Daoy (cell line): ENCODE data around the gene GRIN2C. TPM values are rescaled to one million over a fixed set of nuclear protein-coding genes. Genes with fewer than 3 reads are reported as not detected.

Source experiments
- DNase-seq: peaks from one replicate; pipeline ENCODE4 v3.0.0-alpha.2; 2015; ENCODE audit warnings: low read depth
- total RNA-seq: library from RNA; depleted of rRNA; stranded (reverse); fragments of >200 nt; shearing (Covaris generic); gene quantifications from 2 replicates; pipeline ENCODE4 v1.2.3, GENCODE V29; 2014

Gene GRIN2C
- total RNA-seq, 1 experiment from 2014 or later = not detected

DNA sequence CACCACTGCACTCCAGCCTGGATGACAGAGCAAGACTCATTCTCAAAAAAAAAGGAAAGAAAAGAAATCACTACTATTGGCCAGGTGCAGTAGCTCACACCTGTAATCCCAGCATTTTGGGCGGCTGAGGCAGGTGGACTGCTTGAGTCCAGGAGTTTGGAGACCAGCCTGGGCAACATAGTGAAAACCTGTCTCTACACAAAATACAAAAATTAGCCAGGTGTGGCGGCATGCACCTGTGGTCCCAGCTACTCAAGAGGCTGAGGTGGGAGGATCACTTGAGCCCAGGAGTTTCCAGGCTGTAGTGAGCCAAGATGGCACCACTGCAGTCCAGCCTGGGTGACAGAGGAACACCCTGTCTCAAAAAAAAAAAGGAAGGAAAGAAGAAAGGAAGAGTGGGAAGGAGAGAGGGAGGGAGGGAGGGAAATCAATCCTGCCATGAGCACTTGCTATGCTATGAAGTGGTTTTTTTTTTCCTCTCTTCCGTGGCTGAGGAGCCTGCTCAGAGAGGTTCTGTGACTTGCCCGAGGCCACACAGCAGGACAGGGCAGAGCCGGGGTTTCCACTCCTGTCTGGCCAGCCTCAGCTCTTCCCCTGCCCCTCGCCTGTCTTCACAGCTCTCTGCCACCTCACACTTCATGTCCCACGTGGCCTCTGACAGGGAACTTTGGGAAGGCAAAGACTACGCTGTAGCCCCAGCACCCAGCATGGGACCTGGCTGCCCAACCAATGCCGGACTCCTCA, 10.9 kb downstream of the GRIN2C start:
- no peak for DNase-seq

DNA sequence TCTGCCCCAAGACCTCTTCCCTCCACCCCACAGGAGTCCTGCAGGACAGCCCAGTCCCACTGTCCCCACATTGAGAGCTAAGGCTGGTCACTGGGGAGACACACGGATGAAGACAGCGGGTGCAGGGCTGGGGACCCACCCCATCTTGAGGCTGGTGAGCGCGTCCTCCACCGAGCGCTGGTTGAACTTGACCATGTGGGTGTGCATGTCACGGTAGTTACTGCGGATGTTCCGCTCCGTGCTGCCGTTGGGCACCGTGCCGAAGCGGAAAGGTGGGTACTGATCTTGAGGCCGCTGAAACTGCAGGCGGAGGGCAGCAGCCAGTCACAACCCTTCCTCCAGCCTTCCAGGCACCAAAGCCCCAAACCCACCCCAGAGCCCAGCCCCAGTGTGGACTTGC, 13.1 kb downstream of the GRIN2C start:
- no peak for DNase-seq

DNA sequence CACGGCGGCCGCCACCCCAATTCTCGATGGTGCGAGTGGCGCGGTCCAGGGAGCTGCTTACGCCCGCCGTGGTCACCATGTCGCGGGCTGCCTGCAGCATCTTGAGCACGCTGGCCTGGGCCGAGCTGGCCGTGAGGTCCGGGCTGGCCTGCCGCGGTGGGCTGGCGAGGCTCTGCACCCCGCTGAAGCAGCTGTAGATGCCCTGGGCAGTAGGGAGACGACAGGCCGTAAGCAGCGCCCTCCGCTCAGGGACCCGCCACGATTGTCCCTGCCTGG, 16.4 kb downstream of the GRIN2C start:
- no peak for DNase-seq

DNA sequence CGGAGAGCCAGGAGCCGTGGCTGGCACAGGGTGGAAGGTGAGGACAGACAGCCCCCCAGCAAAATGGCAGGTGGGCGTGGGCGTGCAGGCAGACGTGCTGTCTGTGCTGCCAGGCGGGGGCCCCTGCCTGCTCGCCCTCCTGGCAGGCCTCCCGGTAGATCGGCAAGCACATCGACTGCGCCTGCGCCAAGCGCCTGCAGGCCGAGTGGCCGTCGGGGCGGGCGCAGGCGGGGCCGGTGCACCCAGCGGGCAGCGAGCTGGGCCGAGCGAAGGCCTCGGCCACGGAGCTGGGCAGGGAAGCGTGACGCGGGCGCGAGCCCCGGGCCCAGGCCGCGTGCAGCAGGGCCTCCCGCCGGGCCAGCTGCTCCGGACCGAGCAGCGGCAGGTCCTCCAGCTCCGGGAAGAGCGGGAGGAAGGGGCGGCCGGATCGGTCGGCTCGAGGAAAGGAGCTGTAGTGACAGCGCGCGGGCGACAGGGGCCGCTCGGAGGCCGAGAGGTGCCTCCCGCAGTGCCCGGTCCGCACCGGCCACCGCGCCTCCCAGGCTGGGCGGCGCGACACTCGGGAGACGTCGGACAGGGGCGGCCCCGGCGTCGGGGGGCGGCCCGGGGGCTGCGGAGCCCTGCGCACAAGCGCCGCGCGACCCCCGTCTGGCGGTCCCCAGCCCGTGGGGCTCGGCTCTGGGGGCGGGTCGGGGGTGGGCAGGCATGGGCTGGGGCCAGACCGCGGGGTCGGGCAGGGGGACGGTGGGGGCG, 16.9 kb downstream of the GRIN2C start:
- peak; percentile 75 for DNase-seq

DNA sequence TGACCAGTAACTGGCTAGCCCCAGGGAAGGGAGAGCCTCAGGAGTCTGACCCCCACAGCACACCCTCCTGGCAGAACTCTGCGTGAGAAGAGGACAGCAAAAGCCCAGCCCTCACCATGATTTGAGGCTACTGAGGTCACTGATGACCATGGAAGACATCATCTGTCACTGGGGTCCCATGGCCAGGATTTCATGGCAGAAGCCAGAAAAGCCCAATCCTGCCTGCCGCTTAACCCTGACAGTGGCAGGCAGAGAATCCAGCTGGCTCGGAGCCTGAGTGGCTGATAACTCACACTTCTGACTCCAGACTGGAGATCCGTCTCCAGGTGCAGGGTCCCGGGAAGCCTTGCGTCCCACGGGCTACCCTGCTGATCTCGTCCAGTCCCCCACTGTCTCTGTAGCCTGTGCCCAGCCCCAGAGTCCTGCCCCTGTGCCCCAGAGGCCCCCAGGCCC, 17.5 kb downstream of the GRIN2C start:
- no peak for DNase-seq

DNA sequence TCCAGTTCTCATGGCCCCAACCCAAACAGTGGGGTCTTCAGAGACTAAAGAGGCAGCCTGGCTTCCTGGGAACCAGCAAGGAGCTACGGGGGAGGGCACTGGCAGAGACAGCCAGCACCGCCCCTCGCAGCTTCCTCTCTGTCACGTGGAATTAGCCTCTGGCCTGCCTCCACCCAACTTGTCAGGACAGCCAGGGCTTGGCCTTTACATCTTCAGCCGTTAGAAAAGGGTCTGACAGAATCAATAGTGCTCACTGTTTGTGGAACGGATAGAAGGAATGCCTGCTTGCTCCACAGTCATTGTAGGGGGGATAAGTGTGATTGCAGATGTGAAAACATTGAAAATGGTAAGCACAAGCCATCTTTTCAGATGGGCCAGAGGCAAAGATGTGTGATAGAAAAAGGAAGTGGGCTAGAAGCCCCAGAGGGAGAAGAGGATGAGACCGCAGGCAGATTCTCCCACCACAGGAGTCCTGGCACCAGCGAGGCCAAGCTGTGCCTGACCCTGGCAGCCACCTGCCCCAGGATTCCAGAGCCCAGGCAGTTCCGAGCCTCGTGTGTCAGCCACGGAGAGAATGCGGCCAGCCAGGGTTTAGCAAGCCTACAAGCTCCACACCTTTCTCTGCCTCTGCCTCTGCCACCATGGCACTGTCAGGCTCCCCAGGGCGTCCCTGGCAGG, 18.6 kb downstream of the GRIN2C start:
- peak; percentile 41 for DNase-seq

DNA sequence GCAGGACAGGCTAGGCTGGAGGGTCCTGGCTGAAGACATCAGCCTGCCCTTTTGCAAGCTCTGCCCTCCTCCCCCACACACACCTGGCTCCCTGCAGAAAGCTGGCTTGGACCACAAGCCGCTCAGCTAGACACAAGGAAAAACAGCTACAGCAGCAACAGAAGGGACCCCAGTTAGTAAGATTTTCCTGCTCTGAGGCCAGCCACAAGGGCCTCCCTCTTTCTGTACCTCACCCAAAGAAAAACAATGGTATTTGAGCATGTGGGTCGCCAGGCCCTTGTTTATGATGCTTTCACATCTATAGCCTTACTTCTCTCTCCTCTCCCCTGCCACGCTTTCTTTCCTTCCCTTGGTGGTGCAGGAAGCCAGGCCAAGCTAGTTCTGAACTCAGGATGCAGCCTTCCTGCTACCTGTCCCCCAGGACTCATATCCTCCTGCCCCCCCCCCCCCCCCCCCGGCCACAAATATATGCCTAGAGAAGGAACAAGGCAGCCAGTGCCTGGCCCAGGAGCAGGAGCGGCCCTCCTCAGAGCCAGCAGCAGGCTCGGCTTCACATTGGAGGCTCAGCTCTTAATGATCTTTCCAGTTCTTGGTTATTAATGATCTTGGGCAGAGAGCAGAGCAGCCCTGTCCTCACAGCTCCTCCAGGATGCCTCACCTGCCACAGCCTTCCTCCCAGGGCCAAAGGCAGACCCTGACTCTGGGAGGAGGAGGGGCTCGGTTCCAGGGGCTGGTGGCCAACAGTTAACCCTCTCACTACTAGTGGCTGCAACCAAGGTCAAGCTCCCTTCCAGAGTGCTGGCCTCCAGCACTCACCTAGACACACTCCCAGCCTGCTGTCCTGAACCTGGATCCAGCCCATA, 19.5 kb downstream of the GRIN2C start:
- DNase-seq = no peak

DNA sequence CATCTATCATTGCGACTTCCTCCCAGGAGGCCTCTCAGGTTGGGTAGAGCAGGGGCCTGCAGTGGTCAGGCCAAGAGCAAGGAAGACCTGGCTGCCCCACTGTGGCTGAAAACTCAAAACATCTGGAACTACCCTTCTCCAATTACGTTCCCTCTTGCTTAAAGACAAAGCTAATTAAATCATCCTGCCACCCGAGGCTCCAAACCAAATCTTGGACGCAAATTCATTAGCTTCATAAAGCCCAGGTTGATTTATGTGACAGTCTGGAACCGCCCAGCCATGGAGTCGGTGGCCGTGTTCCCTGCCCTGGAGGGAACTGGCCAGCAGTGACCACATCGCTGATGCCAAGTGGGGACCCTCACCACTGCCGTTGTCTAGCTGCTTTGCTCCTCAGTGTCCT, 21.4 kb downstream of the GRIN2C start:
- no peak for DNase-seq

DNA sequence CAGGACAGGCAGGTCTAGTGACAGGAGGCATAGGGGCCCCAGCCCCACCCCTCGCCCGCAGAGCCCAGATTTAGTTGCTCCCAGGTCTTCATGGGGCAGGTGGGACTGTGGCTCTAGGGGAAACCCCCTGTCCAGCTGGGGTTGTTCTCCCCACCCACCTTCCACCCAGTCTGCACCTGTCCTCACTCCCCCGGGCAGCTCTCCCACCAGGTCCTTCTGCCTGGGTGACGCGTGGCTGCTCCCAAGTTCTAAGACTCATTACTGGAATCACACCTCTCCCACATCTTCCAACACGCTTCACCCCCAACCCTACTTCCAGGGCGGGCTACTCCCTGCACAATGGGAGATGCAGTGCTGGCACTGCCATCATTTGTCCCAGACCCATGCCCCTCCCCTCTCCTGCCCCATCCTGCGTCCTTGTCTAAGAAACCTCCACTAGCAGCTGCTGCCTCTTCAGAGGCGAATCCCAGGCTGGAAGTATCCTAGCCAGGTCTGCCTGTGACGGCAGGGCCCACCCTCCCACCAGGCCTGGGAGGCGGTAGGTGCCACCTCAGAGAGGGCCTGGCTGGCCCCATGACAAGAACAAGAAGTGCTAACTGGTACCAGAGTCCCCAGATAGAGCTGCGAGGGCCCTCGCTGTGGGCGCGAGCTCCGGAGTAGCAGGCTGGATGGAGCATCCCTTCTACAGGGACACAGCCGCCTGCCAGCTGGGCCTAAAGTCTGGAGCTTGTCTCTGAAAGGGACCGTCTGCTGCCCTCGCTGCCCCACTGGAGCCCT, 22.8 kb downstream of the GRIN2C start:
- no peak for DNase-seq

DNA sequence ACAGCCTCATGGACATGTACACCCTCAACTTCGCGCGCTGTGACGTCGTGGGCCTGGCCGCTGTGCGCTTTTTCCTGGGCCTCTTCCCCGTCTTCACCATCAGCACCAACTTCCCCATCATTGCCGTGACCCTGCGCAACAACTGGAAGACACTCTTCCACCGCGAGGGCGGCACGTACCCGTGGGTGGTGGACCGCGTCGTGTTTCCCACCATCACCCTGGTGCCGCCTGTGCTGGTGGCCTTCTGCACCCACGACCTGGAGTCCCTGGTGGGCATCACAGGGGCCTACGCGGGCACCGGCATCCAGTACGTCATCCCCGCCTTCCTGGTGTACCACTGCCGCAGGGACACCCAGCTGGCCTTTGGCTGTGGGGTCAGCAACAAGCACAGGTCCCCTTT, 23.5 kb downstream of the GRIN2C start:
- DNase-seq = no peak

DNA sequence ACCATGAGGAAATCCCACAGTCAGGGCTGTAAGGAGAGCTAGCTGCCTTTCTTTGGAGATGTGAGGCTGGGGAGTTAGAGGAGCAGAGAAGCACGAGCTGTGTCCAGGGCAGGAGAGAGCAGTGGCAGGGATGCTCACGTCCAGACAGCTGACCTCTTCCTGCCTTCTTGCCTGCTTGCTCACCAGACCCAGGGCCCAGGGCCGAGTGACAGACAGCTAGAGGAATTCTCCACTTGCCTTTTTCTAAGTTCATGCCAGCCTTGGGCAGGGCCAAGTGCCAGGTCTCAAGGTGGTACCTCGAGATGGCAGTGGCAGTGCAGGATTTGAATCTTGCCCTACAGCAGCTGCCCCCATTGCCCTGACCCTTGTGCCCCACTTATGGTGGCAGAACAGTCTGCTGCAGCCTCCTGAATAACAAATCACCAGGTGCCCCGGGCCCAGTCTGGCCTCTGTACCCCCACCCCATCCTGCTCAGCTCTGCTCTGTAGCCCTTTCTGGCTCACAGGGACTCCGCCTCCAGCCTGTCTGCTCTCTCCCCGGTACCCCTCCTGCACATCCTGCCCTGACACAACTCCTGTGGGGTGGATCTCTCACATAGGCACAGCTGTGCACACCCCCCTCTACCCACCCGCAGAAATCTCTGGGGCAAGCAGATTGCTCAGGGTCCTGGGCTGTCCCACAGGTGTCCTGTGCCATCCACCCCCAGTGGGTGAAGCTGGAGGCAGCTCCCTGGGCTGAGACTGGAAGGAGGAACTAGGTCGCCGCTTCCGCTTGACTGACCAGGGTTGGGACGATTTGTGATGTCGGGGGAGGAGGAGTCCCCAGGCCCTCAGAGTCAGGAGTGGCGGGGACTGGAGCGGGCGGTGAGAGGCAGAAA, 25.9 kb downstream of the GRIN2C start:
- no peak for DNase-seq

DNA sequence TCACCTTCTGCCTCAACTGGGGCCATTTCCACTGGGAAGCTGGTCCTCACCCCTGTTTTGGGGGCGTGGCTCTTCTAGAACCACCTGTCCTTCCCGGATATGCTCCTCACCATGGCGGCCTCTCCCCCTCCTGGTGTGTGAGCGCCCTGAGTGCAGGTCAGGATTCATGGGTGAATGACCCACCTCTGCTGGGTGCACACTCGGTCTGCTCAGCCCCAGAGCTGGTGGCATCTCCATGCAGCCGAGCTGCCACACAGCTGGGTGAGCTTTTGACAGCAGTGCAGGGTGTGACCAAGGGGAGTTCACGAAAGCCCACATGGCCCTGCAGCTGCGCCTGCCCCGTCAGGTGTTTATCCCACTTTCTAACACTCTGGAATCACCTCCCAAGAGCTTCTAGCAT, 27.3 kb downstream of the GRIN2C start:
- DNase-seq = no peak

DNA sequence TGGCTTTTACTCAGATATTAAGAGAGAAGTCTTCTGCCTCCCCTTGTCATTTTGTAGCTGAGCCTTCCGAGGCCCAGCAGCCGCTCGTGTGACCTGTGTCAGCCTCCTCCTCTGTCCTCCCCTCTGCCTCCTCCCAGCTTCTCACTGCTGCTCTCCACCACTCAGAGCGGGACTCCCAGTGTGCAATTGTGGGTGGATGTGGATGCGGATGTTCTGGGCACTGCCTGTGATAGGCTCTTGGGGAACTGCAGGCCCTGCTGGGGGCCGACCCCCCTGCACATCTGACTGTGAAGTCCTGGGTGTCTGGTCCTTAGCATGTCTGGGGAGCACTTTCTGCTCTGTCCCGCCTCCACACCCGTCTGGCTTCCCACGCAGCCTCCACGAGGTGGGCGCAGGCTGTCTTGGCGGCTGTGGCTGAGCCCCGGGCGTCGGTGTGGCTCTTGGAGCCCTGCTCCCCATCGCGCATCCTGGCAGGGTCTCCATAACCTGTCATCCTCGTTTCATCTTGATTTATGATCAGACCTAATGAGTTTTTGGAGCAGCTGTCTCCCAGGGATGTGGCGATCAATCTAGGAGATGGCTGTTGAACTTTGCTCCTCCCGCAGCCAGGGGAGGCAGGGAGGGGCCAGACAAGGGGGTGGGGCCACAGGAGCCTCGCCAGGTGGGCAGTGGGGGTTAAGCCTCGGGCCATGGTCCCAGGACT, 28.1 kb downstream of the GRIN2C start:
- DNase-seq = no peak

DNA sequence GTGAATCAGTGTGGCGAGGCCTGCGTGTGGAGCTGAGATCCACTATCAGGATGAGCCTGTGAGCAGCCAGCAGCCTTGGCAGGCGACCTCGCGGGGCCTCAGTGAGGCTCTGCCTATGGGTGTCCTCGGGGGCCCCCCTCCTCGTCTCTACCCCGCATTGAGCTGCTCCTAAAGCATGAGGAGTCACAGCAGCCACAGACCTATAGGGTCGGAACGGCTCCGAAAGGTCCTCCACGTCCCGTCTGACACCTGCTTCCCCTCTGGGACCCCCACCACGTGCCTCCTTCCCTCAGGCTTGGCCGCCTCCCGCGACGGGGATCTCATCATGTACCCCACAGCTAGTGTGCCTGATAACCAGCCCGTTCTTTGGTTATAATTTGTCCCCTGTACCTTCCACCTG, 28.8 kb downstream of the GRIN2C start:
- DNase-seq = no peak

DNA sequence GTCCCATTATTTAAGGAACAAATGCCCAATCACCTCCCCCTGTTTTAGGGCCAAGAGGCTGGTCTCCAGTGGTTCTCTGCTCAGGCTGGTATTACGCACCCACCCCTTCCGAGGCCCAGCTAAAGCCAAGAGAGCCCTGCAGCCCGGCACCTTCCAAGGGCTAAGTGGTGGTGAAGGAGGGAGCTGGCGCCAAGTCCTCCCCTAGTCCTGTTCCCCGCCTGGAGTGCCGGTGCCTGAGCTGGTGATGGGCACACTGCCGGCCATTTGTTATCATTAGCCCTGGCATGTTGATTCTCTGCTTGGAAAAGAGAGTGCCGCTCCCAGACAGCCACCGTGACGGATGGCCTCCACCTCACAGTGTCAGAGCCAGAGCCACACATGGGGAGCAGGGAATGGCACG, 31.9 kb downstream of the GRIN2C start:
- DNase-seq = no peak

DNA sequence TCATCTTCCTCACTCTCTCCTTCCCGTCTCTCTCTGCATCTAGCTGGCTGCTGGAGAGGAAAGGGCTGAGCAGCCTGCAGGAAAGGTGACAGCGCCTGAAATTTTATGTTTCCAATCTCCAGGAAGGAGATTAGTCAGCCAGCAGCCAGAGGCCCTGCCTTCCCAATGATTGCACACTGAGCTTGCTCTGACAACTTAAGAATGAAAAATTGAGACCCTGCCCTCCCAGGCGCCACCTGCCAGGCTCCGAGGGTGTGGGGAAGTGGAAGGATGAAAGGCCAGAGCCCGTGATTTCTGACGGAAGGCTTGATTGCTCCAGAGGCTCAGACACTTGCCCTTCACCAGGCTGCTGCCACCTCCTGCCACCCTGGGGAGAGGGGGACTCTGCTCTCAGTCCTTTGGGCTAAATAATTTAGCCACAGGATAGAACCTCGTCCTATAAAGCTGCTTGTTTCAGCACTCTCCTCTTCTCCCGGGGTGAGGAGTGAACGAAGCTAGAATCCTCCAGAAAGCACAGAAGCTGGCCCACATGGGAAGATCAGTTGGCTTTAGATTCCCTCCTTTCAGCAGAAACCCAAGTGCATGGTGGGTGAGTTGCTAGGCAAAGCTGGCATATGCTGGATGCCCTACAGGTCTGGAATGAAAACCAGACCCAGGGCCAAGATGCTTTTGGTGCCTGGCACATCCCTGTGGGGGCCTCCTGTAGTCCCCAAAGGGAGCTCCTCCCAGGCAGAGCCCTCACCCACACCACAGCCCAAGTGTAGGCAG, 33.5 kb downstream of the GRIN2C start:
- DNase-seq = no peak

DNA sequence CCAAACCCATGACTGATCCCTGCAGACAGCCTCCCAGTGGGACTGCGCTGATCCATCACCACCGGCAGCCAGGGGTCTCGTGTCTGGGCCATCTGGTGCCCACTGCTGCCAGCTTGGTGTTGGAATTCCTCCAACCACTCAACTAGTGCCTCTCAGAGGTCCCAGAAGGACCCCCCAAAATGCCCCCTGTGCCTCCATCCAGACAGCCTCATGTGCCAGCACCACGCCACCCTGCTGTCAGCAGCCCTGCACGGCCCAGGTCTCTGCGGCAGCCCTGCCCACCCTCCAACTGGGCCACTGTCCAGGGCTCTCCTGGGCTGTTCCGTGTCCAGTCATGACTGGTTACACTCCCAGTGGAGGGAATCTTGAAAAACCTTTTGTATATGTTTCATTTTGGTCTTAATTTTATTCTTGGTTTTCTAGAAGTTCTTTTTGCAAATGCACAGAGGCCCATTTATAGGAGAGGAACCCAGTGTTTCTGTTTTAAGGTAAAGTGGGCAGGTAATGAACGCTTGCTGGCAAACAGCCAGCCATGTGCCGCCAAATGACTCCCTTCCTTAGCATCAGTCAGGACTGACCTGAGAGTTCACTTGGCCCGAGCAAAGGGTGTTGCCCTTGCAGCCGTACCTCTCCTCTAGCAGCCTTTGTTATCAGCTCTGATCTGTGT, 34.6 kb downstream of the GRIN2C start:
- DNase-seq = no peak

DNA sequence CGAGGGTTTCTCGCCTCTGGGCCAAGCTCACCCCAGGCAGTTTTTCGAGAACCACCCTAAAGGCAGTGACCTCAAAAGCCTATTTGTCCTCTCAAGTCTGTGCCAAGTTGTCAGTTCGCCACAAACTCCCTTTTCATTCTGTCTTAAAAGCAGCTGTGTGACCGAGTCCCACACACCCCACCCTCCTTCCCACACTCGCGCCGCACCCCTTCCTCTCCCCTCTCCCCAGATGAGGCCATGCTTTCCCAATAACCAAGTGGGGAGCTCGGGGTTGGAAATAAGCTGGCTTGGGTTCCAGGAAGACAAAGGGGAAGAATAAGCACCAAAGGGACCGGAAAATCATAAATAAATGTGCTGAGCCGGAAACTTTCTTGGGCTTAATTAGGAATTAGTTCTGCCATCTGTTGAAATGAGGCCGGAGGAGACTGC, 36.7 kb downstream of the GRIN2C start:
- DNase-seq = no peak
